ENCODE results near the gene API5.

Gene API5

DNA sequence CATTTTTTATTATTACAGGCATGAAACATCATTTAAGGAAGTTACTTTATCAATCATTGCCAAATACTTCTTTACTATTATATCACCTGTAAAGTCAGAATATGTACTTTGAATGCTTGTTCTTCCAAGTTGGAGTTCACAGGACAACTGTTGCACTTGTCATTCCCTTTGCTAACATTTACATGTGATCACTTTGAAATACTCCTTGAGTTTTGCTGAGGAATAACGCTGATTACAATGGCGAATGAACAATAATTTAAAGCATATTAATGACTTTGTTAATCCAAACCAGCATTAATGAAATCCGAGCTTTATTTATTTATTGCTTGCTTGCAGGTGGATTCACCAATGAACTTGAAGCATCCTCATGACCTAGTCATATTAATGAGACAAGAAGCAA is 67.1 kb downstream of the API5 start:
- TF ChIP-seq, protein P1, sequence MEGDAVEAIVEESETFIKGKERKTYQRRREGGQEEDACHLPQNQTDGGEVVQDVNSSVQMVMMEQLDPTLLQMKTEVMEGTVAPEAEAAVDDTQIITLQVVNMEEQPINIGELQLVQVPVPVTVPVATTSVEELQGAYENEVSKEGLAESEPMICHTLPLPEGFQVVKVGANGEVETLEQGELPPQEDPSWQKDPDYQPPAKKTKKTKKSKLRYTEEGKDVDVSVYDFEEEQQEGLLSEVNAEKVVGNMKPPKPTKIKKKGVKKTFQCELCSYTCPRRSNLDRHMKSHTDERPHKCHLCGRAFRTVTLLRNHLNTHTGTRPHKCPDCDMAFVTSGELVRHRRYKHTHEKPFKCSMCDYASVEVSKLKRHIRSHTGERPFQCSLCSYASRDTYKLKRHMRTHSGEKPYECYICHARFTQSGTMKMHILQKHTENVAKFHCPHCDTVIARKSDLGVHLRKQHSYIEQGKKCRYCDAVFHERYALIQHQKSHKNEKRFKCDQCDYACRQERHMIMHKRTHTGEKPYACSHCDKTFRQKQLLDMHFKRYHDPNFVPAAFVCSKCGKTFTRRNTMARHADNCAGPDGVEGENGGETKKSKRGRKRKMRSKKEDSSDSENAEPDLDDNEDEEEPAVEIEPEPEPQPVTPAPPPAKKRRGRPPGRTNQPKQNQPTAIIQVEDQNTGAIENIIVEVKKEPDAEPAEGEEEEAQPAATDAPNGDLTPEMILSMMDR (IDR thresholded peaks at IDR 0.05) = no peak
- Histone ChIP-seq H3K27ac (no peak overlapping the region), H3K4me3 (no peak overlapping the region)
- DNase-seq (ENCODE audit: low spot score) = no peak

DNA sequence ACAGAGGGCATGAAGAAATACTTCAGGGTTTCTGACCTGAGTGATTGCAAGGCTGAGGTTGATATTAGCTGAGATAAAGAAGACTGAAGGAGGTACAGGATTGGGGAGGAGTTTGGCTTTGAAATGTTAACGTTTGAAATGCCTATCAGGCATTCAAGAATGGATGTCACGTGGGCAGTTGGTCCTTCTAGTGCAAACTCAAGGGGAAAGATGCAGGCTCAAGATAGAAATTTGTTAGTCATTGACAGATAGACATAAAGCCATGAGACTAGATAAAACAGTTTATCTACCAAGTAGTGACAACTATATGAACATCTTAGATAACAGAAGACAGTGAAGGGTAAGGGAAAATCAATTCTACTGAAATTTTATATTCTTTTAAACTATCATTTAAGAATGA is 70.0 kb downstream of the API5 start:
- Histone ChIP-seq H3K27ac (no peak overlapping the region), H3K4me3 (no peak overlapping the region)
- DNase-seq (ENCODE audit: low spot score) = no peak
- TF ChIP-seq, protein P1 (IDR thresholded peaks at IDR 0.05) = no peak

DNA sequence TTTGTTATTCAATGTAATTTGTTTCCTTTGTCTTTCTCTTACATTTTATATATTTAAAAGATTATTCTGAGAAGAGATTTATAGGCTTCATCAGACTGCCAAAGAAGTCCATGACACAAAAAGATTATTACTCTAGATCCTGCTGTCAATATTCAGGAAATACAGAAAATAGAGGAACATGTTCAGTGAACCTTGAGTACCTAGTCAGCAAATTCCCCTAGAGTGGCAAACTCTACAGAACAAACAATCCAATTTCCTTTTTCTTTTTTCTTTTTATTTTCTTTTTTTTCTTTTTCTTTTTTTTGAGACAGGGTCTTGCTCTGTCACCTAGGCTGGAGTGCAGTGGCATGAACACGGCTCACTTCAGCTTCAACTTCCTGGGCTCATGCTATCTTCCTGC is 70.8 kb downstream of the API5 start:
- Histone ChIP-seq H3K4me3 (no peak overlapping the region), H3K27ac (no peak overlapping the region)
- TF ChIP-seq, protein P1 (IDR thresholded peaks at IDR 0.05) = no peak
- DNase-seq (ENCODE audit: low spot score) = no peak

DNA sequence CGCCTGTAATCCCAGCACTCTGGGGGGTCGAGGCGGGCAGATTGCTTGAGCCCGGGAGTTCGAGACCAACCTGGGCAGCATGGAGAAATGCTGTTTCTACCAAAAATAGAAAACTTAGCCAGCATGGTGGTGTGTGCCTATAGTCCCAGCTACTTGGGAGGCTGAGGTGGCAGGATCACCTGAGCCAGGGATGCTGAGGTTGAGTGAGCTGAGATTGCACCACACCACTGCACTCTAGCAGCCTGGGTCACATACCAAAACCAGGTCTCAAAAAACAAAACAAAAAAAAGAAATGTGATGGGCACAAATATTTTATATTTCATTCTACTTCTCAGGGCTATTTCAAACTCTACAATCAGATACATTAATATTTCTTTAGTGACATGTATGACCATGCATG is 72.6 kb downstream of the API5 start:
- H3K4me3 ChIP-seq = no peak overlapping the region
- DNase-seq (ENCODE audit: low spot score) = no peak
- H3K27ac ChIP-seq = no peak overlapping the region
- TF ChIP-seq, protein P1 (IDR thresholded peaks at IDR 0.05) = no peak

DNA sequence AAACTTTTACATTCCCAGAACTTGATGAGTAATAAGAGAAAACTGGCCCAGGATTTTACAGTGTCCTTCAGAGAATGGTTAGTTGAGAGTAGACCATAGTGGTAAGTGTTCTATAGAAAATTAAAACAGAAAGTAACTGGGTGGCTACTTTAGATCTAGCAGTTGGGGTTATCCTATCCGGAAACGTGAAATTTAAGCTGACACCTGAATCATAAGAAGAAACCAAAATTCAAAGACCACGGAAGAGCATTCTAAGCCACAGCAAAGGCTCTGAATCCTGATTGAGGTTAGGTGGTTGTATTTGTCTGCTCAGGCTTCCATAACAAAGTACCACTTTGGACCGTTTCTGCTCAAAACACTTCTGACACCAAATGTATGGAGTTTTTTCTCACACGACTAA is 80.9 kb downstream of the API5 start:
- DNase-seq (ENCODE audit: low spot score) = no peak
- no peak overlapping the region for H3K4me3 ChIP-seq
- TF ChIP-seq, protein P1 (IDR thresholded peaks at IDR 0.05) = no peak
- no peak overlapping the region for H3K27ac ChIP-seq

DNA sequence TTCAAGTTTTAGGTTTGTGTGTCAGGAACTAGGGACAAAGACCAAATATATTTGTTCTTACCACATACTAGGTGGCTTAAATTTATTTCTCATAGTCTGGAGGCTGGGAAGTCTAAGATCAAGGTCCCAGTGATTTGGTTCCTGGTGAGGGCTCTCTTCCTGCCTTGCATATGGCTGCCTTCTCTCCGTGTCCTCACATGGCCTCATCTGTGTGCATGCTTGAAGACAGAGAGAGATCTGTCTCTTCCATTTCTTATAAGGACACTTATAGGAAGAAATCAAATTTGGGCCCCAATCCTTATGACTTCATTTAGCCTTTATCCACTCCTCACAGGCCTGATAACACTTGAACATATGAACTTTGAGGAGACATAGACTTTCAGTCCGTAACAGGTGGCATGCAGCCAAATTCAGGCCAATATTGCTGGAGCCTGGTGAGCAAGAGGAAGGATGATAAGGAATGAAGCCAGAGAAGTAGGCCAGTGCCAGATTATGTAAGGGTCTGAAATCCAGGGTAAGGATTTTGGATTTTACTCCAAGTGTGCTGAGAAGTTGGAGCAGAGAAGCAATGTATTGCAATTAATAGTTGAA is 82.1 kb downstream of the API5 start:
- Histone ChIP-seq H3K4me3 (no peak overlapping the region), H3K27ac (no peak overlapping the region)
- TF ChIP-seq, protein P1 (IDR thresholded peaks at IDR 0.05) = no peak
- no peak for DNase-seq (ENCODE audit: low spot score)
